Activated B cell treated with CpG ODN at 0.5 μM for 24 hours (primary cell): Measurements from ENCODE around the gene RACK1. TPM values are rescaled to one million over a fixed set of nuclear protein-coding genes. Genes with fewer than 3 reads are reported as not detected.
A peak's percentile ranks its signal among the peaks of the same experiment; 100 is the strongest.

Experiments used
- ATAC-seq: fragments of 200-7000 bp; cut with Tn5 transposase; one replicate; pipeline ENCODE4 v1.10.0; 2021; ENCODE audit warnings: low read depth, mild to moderate bottlenecking, moderate library complexity
- CTCF ChIA-PET: fragments of 350-600 bp; sonication (Branson Sonifier 250); formaldehyde crosslinking; loops from one replicate; lab custom pipeline; 2021; ENCODE audit warnings: antibody characterized with exemption; lab: Charles Lee
- POLR2A ChIA-PET: fragments of 350-600 bp; sonication (Branson Sonifier 250); formaldehyde crosslinking; loops from one replicate; lab custom pipeline; 2021; ENCODE audit warnings: antibody characterized with exemption; lab: Charles Lee
- DNase-seq: peaks from one replicate; pipeline ENCODE4 v3.0.0; 2022
- H3K27ac Mint-ChIP-seq: one replicate; pipeline ENCODE4 v1.8.0; 2020; ENCODE audit warnings: mixed read lengths
- H3K27me3 Mint-ChIP-seq: one replicate; pipeline ENCODE4 v1.8.0; 2021; ENCODE audit warnings: mixed read lengths
- H3K36me3 Mint-ChIP-seq: one replicate; pipeline ENCODE4 v1.8.0; 2021; ENCODE audit warnings: low read depth, mixed read lengths
- H3K4me1 Mint-ChIP-seq: one replicate; pipeline ENCODE4 v1.8.0; 2021; ENCODE audit warnings: mixed read lengths
- H3K4me3 Mint-ChIP-seq: one replicate; pipeline ENCODE4 v1.8.0; 2020; ENCODE audit warnings: mild to moderate bottlenecking, mixed read lengths
- H3K9me3 Mint-ChIP-seq: one replicate; pipeline ENCODE4 v1.8.0; 2020; ENCODE audit warnings: mixed read lengths
- CTCF ChIP-seq: fragments of 200-600 bp; IDR thresholded peaks from one replicate; pipeline ENCODE4 v1.8.0; 2022; ENCODE audit warnings: antibody characterized with exemption, mild to moderate bottlenecking
- intact Hi-C: fragments of 100-400 bp; cut with micrococcal nuclease; formaldehyde crosslinking; loops from one replicate; pipeline ENCODE4 v1.15.1; 2024
- total RNA-seq: library from RNA; stranded (reverse); gene quantifications from 2 replicates; pipeline ENCODE4 v1.2.3, GENCODE V29; 2022

The RACK1 gene
- total RNA-seq, 1 donor from 2014 or later, result 2,528 TPM

GRCh38 chr5:181255276-181255675 is 11.6 kb upstream of the RACK1 start:
- ATAC-seq, result no peak
- peaks cover 64% of the 10 kb centered on the region for H3K4me1 Mint-ChIP-seq
- no peak overlapping the region for H3K4me3 Mint-ChIP-seq
- no peak for DNase-seq
- intact Hi-C loops, result no loop called here
- peaks cover 50% of the 10 kb centered on the region for H3K36me3 Mint-ChIP-seq
- POLR2A ChIA-PET, result no interaction called here
- CTCF ChIA-PET, result interaction anchor here (0.7 kb wide), 1 partner anchor 48 kb away, joined by 3 read pairs; no protein-coding TSS in a partner anchor
- no peaks in the 10 kb centered on the region for H3K27me3 Mint-ChIP-seq
- no peak for TF ChIP-seq CTCF
- no peak overlapping the region for H3K27ac Mint-ChIP-seq
- H3K9me3 Mint-ChIP-seq, result no peaks in the 10 kb centered on the region

- ATAC-seq (no peak), DNase-seq (no peak)
- intact Hi-C loops, result no loop called here
- TF ChIP-seq CTCF, result no peak
- ChIA-PET POLR2A (interaction anchor here (0.6 to 8.6 kb wide), 3 partner anchors 14 to 46 kb away, joined by 3 to 177 read pairs (median 144); partner anchors contain the start of genes TRIM41 and TRIM52), CTCF (no interaction called here)
- Mint-ChIP-seq H3K9me3 (no peaks in the 10 kb centered on the region), H3K27me3 (no peaks in the 10 kb centered on the region), H3K27ac (peak overlapping the region; percentile 96), H3K36me3 (peaks cover 31% of the 10 kb centered on the region), H3K4me3 (peak overlapping the region; percentile 96), H3K4me1 (peaks cover 66% of the 10 kb centered on the region)
These were observed 4.6 kb upstream of the RACK1 start for GRCh38 chr5:181248277-181248676.

DNA sequence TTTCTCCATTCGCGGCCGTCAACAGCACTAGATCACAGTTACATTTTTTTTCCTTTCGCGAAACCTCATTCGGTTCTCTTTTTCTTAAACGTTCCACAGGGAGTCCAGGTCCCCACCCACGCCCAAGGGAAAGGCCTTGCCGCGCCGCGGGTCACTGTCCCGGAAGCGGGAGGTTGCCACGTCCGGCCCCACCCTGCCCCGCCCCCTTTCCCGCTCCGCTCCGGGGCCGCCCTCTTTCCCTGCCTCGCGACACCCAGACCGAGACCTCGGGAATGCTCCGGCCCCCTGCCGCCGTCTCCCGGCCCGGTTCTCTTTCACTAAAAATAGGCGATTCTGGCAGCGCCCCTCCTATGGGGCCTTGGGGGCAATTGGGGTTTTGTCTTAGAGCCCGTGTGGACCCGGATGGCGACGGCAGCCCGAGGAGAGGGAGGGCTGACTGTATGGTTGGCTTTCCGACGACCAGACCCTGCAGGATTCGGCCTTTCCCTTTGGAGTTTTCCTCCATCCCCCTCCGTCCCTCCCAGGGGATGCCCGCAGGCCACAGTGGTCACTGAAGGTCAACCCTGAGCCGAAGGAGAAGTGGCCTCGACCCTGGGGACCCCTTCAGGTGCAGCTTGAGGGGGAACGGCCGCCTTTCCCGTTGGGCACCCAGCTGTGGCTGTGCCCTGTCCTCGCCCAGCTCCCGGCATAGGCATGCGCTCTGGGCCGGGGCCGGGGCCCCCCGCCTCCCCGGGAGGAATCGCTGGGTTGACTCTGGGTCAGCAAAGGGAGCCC is 2.8 kb upstream of the RACK1 start:
- ATAC-seq, result peak; percentile 43

DNA sequence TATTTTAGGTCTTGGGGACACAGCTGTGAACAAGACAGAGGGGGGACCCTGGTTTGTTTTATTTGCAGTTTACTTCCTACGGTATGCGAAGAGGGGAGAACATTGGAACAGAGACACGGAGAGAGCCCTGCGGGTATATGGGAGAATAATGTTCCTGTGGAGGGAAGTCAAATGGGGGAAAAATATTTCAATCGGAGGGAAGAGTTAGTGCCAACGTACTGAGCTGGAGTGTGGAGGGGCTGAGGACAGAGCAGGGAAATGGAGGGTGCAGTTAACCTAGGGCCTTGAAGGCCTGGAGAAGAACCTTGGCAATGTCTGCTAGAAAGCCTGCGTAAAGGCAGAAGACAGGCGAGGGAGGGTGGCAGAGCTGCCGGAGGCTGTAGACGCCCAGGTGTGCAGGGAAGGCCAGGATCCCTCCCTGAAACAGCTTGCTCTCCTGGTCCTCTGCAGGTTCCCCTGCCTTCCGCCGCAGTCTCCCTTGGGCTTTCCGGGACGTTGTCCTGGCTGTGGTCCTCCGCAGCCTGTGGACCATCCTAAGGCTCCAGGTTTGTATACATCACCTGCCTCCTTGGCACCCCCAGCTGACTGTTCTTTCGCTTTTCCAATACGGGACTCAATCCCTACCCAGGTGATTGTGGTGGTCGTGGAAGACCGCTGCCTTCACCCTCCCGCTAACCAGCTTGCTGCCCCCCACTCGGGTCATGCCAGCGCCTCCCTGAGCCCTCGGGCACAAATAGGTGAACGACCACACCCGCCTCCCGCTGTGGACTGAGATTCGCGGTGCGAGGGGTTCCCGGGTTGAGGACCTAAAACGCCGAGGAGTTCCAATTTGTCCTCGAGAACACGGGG is 1.9 kb upstream of the RACK1 start:
- no peaks in the 10 kb centered on the region for H3K27me3 Mint-ChIP-seq
- H3K27ac Mint-ChIP-seq, result peak overlapping the region; percentile 96
- H3K4me3 Mint-ChIP-seq, result peak overlapping the region; percentile 96
- ATAC-seq, result no peak
- DNase-seq, result no peak
- intact Hi-C loops, result loop anchor here (1.0 kb wide), 1 partner anchor 16 kb away; the partner anchor contains the start of gene TRIM52
- no peak for TF ChIP-seq CTCF
- H3K4me1 Mint-ChIP-seq, result peaks cover 83% of the 10 kb centered on the region
- no peaks in the 10 kb centered on the region for H3K9me3 Mint-ChIP-seq
- H3K36me3 Mint-ChIP-seq, result peaks cover 44% of the 10 kb centered on the region
- ChIA-PET POLR2A (interaction anchor here (0.6 to 8.6 kb wide), 7 partner anchors 11 to 435 kb away, joined by 3 to 177 read pairs (median 9); partner anchors contain the start of genes TRIM41 and TRIM52), CTCF (interaction anchor here (0.8 kb wide), 1 partner anchor 22 kb away, joined by 3 read pairs; the partner anchor contains the start of gene TRIM41)

More for the DNA sequence above, 2.8 kb upstream of the RACK1 start:
- no peaks in the 10 kb centered on the region for H3K27me3 Mint-ChIP-seq
- no peaks in the 10 kb centered on the region for H3K9me3 Mint-ChIP-seq
- DNase-seq, result peak; percentile 75
- H3K4me3 Mint-ChIP-seq, result peak overlapping the region; percentile 96
- ChIA-PET CTCF (no interaction called here), POLR2A (interaction anchor here (0.6 to 8.6 kb wide), 7 partner anchors 10 to 436 kb away, joined by 3 to 177 read pairs (median 9); partner anchors contain the start of genes TRIM41 and TRIM52)
- peak overlapping the region; percentile 96 for H3K27ac Mint-ChIP-seq
- H3K36me3 Mint-ChIP-seq, result peaks cover 41% of the 10 kb centered on the region
- peaks cover 77% of the 10 kb centered on the region for H3K4me1 Mint-ChIP-seq
- no peak for TF ChIP-seq CTCF
- intact Hi-C loops, result loop anchor here (1.0 kb wide), 1 partner anchor 15 kb away; the partner anchor contains the start of gene TRIM52
